ENCODE data around the gene MPZ.

DNA sequence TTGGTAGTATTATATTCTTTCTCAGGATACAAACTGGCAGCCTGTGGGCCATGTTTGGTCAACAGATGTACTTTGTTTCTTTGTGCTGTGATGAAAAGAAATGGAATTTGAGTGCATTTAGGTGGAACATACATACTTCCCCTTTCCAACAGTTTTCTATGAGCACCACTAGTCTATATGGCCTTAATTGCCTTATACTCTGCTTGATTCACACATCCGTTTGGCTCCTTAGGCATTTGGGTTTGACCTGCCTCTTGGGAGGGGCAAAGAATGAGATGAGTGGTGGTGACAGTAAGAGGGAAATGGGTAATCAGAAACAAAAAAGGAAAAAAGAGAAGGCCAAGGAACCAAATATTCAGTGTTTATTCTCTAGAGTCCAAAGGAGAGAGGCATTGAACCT lies 40.9 kb upstream of the MPZ start:
- TF ChIP-seq, protein P1, sequence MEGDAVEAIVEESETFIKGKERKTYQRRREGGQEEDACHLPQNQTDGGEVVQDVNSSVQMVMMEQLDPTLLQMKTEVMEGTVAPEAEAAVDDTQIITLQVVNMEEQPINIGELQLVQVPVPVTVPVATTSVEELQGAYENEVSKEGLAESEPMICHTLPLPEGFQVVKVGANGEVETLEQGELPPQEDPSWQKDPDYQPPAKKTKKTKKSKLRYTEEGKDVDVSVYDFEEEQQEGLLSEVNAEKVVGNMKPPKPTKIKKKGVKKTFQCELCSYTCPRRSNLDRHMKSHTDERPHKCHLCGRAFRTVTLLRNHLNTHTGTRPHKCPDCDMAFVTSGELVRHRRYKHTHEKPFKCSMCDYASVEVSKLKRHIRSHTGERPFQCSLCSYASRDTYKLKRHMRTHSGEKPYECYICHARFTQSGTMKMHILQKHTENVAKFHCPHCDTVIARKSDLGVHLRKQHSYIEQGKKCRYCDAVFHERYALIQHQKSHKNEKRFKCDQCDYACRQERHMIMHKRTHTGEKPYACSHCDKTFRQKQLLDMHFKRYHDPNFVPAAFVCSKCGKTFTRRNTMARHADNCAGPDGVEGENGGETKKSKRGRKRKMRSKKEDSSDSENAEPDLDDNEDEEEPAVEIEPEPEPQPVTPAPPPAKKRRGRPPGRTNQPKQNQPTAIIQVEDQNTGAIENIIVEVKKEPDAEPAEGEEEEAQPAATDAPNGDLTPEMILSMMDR (IDR thresholded peaks at IDR 0.05): no peak
- TF ChIP-seq POLR2AphosphoS5 (IDR thresholded peaks at IDR 0.05; ENCODE audit: low read depth, low read length): no peak

All from Panc1 (cell line).